GM04504 (cell line): ENCODE measurements around the gene SGSM2.

Experiments
- DNase-seq: peaks from one replicate; pipeline ENCODE4 v3.0.0-alpha.2; 2012; ENCODE audit warnings: low read depth

SGSM2 gene

GRCh38 chr17:2421315-2422147 is 84.2 kb downstream of the SGSM2 start:
- DNase-seq = no peak

GRCh38 chr17:2423271-2423670 is 86.0 kb downstream of the SGSM2 start:
- no peak for DNase-seq

- no peak for DNase-seq
These were observed 89.9 kb downstream of the SGSM2 start for GRCh38 chr17:2427215-2427614.

DNA sequence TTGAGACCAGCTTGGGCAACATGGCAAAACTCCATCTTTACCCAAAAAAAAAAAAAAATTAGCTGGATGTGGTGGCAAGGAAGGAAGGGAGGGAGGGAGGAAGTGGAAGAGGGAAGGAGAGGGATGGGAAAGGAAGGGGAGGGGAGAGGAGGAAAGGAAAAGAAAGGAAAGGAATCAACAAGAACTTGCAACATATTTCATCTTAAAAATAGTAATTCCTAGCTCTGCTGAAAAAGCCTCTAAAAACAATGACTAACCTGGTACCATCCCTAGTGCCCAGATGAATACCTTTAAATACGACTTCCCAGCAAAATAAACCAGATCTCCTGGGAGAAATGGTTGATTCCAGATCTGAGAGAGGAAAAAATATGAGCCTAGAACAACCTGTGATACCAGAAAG is 90.6 kb downstream of the SGSM2 start:
- DNase-seq = no peak
